HCT116 (cell line): ENCODE results near the gene NTN4. TPM values are rescaled to one million over a fixed set of nuclear protein-coding genes. Genes with fewer than 3 reads are reported as not detected.

Source experiments
- ATAC-seq: fragments of 200-7000 bp; cut with Tn5 transposase; 2 replicates; pipeline ENCODE4 v1.9.1; 2020; ENCODE audit warnings: mild to moderate bottlenecking, moderate library complexity
- BruUV-seq: library from RNA; stranded (reverse); fragments of 400-500 nt; replicated peaks from 2 replicates; lab custom pipeline; 2021; lab: Mats Ljungman, UMichigan
- CTCF ChIA-PET: fragments of 300-600 bp; sonication (Branson Sonifier 250); formaldehyde crosslinking; loops from one replicate; lab custom pipeline; 2021; ENCODE audit warnings: antibody characterized with exemption; lab: Charles Lee
- POLR2A ChIA-PET: fragments of 300-600, 350-600 bp; sonication (Branson Sonifier 250); formaldehyde crosslinking; loops from one replicate; lab custom pipeline; 2021; ENCODE audit warnings: antibody characterized with exemption; lab: Charles Lee
- RAD21 ChIA-PET, 2 experiments: fragments of 300-600 bp; sonication (Branson Sonifier 250); formaldehyde crosslinking; loops; one replicate each; lab custom pipeline; 2023; ENCODE audit warnings: low total read pairs in 2 of 2; ENCODE audit not compliant: uncharacterized antibody in 2 of 2, unreplicated experiment in 2 of 2, low non-redundant PET in 1 of 2; lab: Charles Lee
- DNase-seq: peaks from one replicate; pipeline ENCODE4 v3.0.0-alpha.2; 2010; ENCODE audit warnings: low read depth, low spot score
- H2AFZ ChIP-seq: fragments of 200-600 bp; shearing (Covaris generic), sonication (generic); 2 replicates; pipeline ENCODE4 v1.6.1; 2017; ENCODE audit warnings: low read depth, mixed run types, mixed read lengths, antibody characterized with exemption, low read length; ENCODE audit not compliant: poor library complexity, severe bottlenecking
- H3K27ac ChIP-seq: 2 replicates; pipeline ENCODE4 v1.5.1; 2012; ENCODE audit warnings: low read depth, low read length
- H3K27me3 ChIP-seq: fragments of 200-600 bp; sonication (generic); 2 replicates; pipeline ENCODE4 v1.6.1; 2016; ENCODE audit warnings: mixed run types, low read length, mixed read lengths; ENCODE audit not compliant: insufficient read depth
- H3K36me3 ChIP-seq, 2 experiments: fragments of 200-500 bp in 1 of 2; fragments of 200-600 bp in 1 of 2; sonication (Bioruptor generic) in 1 of 2; sonication (generic) in 1 of 2; 2 replicates each; pipeline versions ENCODE4 v1.5.1 to v1.6.1; 2014 to 2016; ENCODE audit warnings: low read length in 2 of 2, inconsistent platforms in 1 of 2, mixed read lengths in 1 of 2, mixed run types in 1 of 2; ENCODE audit not compliant: insufficient read depth in 2 of 2, control insufficient read depth in 1 of 2
- H3K4me1 ChIP-seq, 2 experiments: fragments of 200-600 bp in 1 of 2; sonication (generic) in 1 of 2; 2 replicates each; pipeline versions ENCODE4 v1.5.1 to v1.6.1; 2012 to 2017; ENCODE audit warnings: low read length in 2 of 2, inconsistent platforms in 1 of 2, mild to moderate bottlenecking in 1 of 2, mixed read lengths in 1 of 2, mixed run types in 1 of 2, moderate library complexity in 1 of 2; ENCODE audit not compliant: insufficient read depth in 2 of 2, control insufficient read depth in 1 of 2
- H3K4me2 ChIP-seq: fragments of 200-600 bp; sonication (generic); 2 replicates; pipeline ENCODE4 v1.6.1; 2017; ENCODE audit warnings: mixed run types, low read length, mixed read lengths
- H3K4me3 ChIP-seq, 2 experiments: fragments of 200-600 bp in 1 of 2; sonication (generic) in 1 of 2; replicated peaks in 1 of 2; 2 replicates each; pipeline ENCODE4 v1.5.1; 2011 to 2016; ENCODE audit warnings: low read length in 2 of 2, control low read depth in 1 of 2, low read depth in 1 of 2, mild to moderate bottlenecking in 1 of 2, mixed read lengths in 1 of 2, mixed run types in 1 of 2
- H3K79me2 ChIP-seq: fragments of 200-600 bp; sonication (generic); 2 replicates; pipeline ENCODE4 v1.6.1; 2017; ENCODE audit warnings: mild to moderate bottlenecking, mixed run types, low read length, moderate library complexity, mixed read lengths; ENCODE audit not compliant: insufficient read depth
- H3K9ac ChIP-seq: fragments of 200-600 bp; sonication (generic); 2 replicates; pipeline ENCODE4 v1.6.1; 2016; ENCODE audit warnings: low read length, mixed read lengths
- H3K9me2 ChIP-seq: fragments of 200-600 bp; sonication (generic), shearing (Covaris generic); 2 replicates; pipeline ENCODE4 v1.6.1; 2017; ENCODE audit warnings: mixed run types, mild to moderate bottlenecking, moderate library complexity; ENCODE audit not compliant: insufficient read depth
- H3K9me3 ChIP-seq, 2 experiments: fragments of 200-500 bp in 1 of 2; fragments of 200-600 bp in 1 of 2; sonication (Bioruptor generic) in 1 of 2; sonication (generic) in 1 of 2; 2 replicates each; pipeline ENCODE4 v1.6.1; 2014 to 2017; ENCODE audit warnings: low read length in 2 of 2, mixed read lengths in 2 of 2, inconsistent platforms in 1 of 2, low read depth in 1 of 2, mild to moderate bottlenecking in 1 of 2, mixed run types in 1 of 2, moderate library complexity in 1 of 2; ENCODE audit not compliant: control insufficient read depth in 1 of 2, insufficient read depth in 1 of 2
- H4K20me1 ChIP-seq: fragments of 200-600 bp; sonication (generic), shearing (Covaris generic); 2 replicates; pipeline ENCODE4 v1.6.1; 2017; ENCODE audit warnings: mixed run types, mild to moderate bottlenecking, moderate library complexity; ENCODE audit not compliant: insufficient read depth
- CEBPB ChIP-seq: IDR thresholded peaks from 2 replicates; pipeline ENCODE4 v1.6.1; 2012; ENCODE audit warnings: low read depth
- EGR1 ChIP-seq: IDR thresholded peaks from 2 replicates; pipeline ENCODE4 v1.6.1; 2012; ENCODE audit warnings: low read depth
- ELF1 ChIP-seq: IDR thresholded peaks from 2 replicates; pipeline ENCODE4 v1.6.1; 2012; ENCODE audit warnings: low read depth, borderline replicate concordance
- EZH2 ChIP-seq: fragments of 200-600 bp; sonication (generic); IDR thresholded peaks from 2 replicates; pipeline ENCODE4 v1.6.1; 2017; ENCODE audit warnings: antibody characterized with exemption, mixed run types
- FOSL1 ChIP-seq: IDR thresholded peaks from 2 replicates; pipeline ENCODE4 v1.6.1; 2012; ENCODE audit warnings: low read depth
- JUND ChIP-seq: IDR thresholded peaks from 2 replicates; pipeline ENCODE4 v1.6.1; 2012
- POLR2AphosphoS5 ChIP-seq: IDR thresholded peaks from 2 replicates; pipeline ENCODE4 v1.6.1; 2011; ENCODE audit warnings: mild to moderate bottlenecking, low read depth, low read length, moderate library complexity
- SP1 ChIP-seq: IDR thresholded peaks from 2 replicates; pipeline ENCODE4 v1.6.1; 2012; ENCODE audit warnings: low read depth
- SRF ChIP-seq: IDR thresholded peaks from 2 replicates; pipeline ENCODE4 v1.6.1; 2012; ENCODE audit warnings: low read depth
- ZFX ChIP-seq: fragments of 450-650 bp; IDR thresholded peaks from 2 replicates; pipeline ENCODE4 v1.6.1; 2017
- ZNF274 ChIP-seq: fragments of 200-500 bp; sonication (Bioruptor generic); IDR thresholded peaks from 2 replicates; pipeline ENCODE4 v1.6.1; 2014; ENCODE audit warnings: mild to moderate bottlenecking, low read depth, low read length, inconsistent platforms
- intact Hi-C: fragments of 100-400 bp; cut with micrococcal nuclease; formaldehyde crosslinking; loops from 2 replicates; pipeline ENCODE4 v1.10.0; 2022
- total RNA-seq: library from RNA; stranded (reverse); gene quantifications from one replicate; pipeline ENCODE4 v1.2.1, GENCODE V29; 2021; ENCODE audit not compliant: unreplicated experiment
- TF ChIP-seq, protein P1 (sequence below): IDR thresholded peaks from 2 replicates; pipeline ENCODE4 v1.6.1; 2012
- TF ChIP-seq, protein P2 (sequence below): IDR thresholded peaks from 2 replicates; pipeline ENCODE4 v1.6.1; 2012; ENCODE audit warnings: low read depth
- TF ChIP-seq, protein P3 (sequence below): IDR thresholded peaks from 2 replicates; pipeline ENCODE4 v1.6.1; 2011; ENCODE audit warnings: mild to moderate bottlenecking, low read length, moderate library complexity; ENCODE audit not compliant: insufficient replicate concordance; ENCODE audit errors: extremely low read depth

Gene NTN4
- total RNA-seq, 1 experiment from 2014 or later: 4.3 TPM

DNA sequence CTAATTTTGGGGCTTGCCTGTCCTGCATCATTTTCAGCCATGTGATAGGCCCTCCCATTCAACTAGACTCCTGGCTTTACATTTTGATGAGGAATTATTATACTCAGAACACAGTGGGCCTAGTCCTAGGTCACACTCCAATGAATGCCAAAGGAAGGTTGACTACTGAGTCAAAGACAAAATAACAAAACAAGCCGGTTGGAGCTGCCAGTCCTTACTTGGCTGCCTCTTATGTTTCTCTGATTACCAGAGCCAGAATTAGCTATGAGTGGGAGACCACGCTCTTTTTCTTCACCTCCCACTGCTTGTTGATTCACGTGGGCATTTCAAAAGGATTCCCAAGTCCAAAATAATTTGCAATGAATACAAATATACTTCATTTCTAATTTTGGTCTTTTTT is 161.2 kb downstream of the NTN4 start:
- POLR2A ChIA-PET: no interaction called here
- intact Hi-C loops: no loop called here
- DNase-seq (no peak), ATAC-seq (no peak)
- H3K4me2 ChIP-seq: no peak overlapping the region
- H3K36me3 ChIP-seq: no peaks in the 10 kb centered on the region
- no peak overlapping the region for H3K27ac ChIP-seq
- H3K4me1 ChIP-seq: peaks cover 8 to 29% of the 10 kb centered on the region in 2 experiments
- CTCF ChIA-PET: no interaction called here
- RAD21 ChIA-PET: no interaction called here
- H3K79me2 ChIP-seq: no peaks in the 10 kb centered on the region
- BruUV-seq: no TSS peak
- no peak for TF ChIP-seq ZNF274
- TF ChIP-seq SRF: no peak
- no peak for TF ChIP-seq POLR2AphosphoS5
- TF ChIP-seq JUND: no peak
- no peak for TF ChIP-seq EZH2
- no peak for TF ChIP-seq CEBPB
- TF ChIP-seq, protein P1, sequence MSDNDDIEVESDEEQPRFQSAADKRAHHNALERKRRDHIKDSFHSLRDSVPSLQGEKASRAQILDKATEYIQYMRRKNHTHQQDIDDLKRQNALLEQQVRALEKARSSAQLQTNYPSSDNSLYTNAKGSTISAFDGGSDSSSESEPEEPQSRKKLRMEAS: no peak
- TF ChIP-seq, protein P2, sequence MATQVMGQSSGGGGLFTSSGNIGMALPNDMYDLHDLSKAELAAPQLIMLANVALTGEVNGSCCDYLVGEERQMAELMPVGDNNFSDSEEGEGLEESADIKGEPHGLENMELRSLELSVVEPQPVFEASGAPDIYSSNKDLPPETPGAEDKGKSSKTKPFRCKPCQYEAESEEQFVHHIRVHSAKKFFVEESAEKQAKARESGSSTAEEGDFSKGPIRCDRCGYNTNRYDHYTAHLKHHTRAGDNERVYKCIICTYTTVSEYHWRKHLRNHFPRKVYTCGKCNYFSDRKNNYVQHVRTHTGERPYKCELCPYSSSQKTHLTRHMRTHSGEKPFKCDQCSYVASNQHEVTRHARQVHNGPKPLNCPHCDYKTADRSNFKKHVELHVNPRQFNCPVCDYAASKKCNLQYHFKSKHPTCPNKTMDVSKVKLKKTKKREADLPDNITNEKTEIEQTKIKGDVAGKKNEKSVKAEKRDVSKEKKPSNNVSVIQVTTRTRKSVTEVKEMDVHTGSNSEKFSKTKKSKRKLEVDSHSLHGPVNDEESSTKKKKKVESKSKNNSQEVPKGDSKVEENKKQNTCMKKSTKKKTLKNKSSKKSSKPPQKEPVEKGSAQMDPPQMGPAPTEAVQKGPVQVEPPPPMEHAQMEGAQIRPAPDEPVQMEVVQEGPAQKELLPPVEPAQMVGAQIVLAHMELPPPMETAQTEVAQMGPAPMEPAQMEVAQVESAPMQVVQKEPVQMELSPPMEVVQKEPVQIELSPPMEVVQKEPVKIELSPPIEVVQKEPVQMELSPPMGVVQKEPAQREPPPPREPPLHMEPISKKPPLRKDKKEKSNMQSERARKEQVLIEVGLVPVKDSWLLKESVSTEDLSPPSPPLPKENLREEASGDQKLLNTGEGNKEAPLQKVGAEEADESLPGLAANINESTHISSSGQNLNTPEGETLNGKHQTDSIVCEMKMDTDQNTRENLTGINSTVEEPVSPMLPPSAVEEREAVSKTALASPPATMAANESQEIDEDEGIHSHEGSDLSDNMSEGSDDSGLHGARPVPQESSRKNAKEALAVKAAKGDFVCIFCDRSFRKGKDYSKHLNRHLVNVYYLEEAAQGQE: no peak
- no peak for TF ChIP-seq FOSL1
- no peak for TF ChIP-seq ELF1
- TF ChIP-seq SP1: no peak
- no peak for TF ChIP-seq EGR1
- TF ChIP-seq, protein P3, sequence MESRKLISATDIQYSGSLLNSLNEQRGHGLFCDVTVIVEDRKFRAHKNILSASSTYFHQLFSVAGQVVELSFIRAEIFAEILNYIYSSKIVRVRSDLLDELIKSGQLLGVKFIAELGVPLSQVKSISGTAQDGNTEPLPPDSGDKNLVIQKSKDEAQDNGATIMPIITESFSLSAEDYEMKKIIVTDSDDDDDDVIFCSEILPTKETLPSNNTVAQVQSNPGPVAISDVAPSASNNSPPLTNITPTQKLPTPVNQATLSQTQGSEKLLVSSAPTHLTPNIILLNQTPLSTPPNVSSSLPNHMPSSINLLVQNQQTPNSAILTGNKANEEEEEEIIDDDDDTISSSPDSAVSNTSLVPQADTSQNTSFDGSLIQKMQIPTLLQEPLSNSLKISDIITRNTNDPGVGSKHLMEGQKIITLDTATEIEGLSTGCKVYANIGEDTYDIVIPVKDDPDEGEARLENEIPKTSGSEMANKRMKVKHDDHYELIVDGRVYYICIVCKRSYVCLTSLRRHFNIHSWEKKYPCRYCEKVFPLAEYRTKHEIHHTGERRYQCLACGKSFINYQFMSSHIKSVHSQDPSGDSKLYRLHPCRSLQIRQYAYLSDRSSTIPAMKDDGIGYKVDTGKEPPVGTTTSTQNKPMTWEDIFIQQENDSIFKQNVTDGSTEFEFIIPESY: no peak
- TF ChIP-seq ZFX: no peak
- no peak overlapping the region for H3K9ac ChIP-seq
- H3K9me3 ChIP-seq: no peaks in the 10 kb centered on the region
- H2AFZ ChIP-seq: no peak overlapping the region
- H3K4me3 ChIP-seq: no peak overlapping the region
- no peaks in the 10 kb centered on the region for H3K27me3 ChIP-seq
- no peaks in the 10 kb centered on the region for H3K9me2 ChIP-seq
- H4K20me1 ChIP-seq: no peaks in the 10 kb centered on the region
